Smooth muscle cell (in vitro differentiated cells): ENCODE measurements around the gene PNO1. TPM values are rescaled to one million over a fixed set of nuclear protein-coding genes. Genes with fewer than 3 reads are reported as not detected.

Experiments
- DNase-seq: peaks from one replicate; lab custom pipeline; 2025; ENCODE audit not compliant: unreplicated experiment; lab: John Stamatoyannopoulos, UW
- H2AFZ ChIP-seq: fragments of 200-600 bp; sonication (generic); 2 replicates; pipeline ENCODE4 v1.6.0; 2016; ENCODE audit warnings: antibody characterized with exemption, low read depth, mild to moderate bottlenecking
- H3F3A ChIP-seq: fragments of 200-600 bp; sonication (generic); 2 replicates; pipeline ENCODE4 v1.6.0; 2017; ENCODE audit warnings: antibody characterized with exemption, low read depth
- H3K27ac ChIP-seq: fragments of 200-600 bp; sonication (generic); 2 replicates; pipeline ENCODE4 v1.5.1; 2016; ENCODE audit warnings: low read depth, mild to moderate bottlenecking
- H3K27me3 ChIP-seq: fragments of 200-600 bp; sonication (generic); 2 replicates; pipeline ENCODE4 v1.6.1; 2016; ENCODE audit warnings: low read depth, mild to moderate bottlenecking
- H3K36me3 ChIP-seq: fragments of 200-600 bp; sonication (generic); 2 replicates; pipeline ENCODE4 v1.5.1; 2016; ENCODE audit warnings: low read depth
- H3K4me1 ChIP-seq: fragments of 200-600 bp; sonication (generic); 2 replicates; pipeline ENCODE4 v1.5.1; 2016; ENCODE audit warnings: low read depth
- H3K4me2 ChIP-seq: fragments of 200-600 bp; sonication (generic); 2 replicates; pipeline ENCODE4 v1.6.0; 2016; ENCODE audit warnings: mild to moderate bottlenecking
- H3K4me3 ChIP-seq: fragments of 200-600 bp; sonication (generic); 2 replicates; pipeline ENCODE4 v1.5.1; 2016; ENCODE audit warnings: mild to moderate bottlenecking
- H3K79me2 ChIP-seq: fragments of 200-600 bp; sonication (generic); 2 replicates; pipeline ENCODE4 v1.6.0; 2016; ENCODE audit warnings: low read depth, mild to moderate bottlenecking
- H3K9ac ChIP-seq: fragments of 200-600 bp; sonication (generic); 2 replicates; pipeline ENCODE4 v1.6.0; 2016; ENCODE audit warnings: low read depth
- H3K9me3 ChIP-seq: fragments of 200-600 bp; sonication (generic); replicated peaks from 2 replicates; pipeline ENCODE4 v1.5.1; 2016; ENCODE audit warnings: low read depth
- H4K20me1 ChIP-seq: fragments of 200-600 bp; sonication (generic); 2 replicates; pipeline ENCODE4 v1.6.0; 2016; ENCODE audit warnings: low read depth
- WGBS: methylation state at CpG from one replicate; pipeline ENCODE4 v1.1.7; 2016; ENCODE audit warnings: low lambda C conversion rate; 5-methylcytosine and 5-hydroxymethylcytosine counted together
- polyA plus RNA-seq: library from polyadenylated mRNA; unstranded; fragments of >200 nt; fragmentation: Nextera tagmentation; extraction: Ambion mirVana; gene quantifications from 2 replicates; pipeline ENCODE4 v1.2.1, GENCODE V29; 2016
- total RNA-seq: library from RNA; depleted of rRNA; stranded (reverse); fragments of >200 nt; gene quantifications from 2 replicates; pipeline ENCODE4 v1.2.3, GENCODE V29; 2014
- TF ChIP-seq, protein P1 (sequence below): fragments of 200-600 bp; sonication (generic); IDR thresholded peaks from 2 replicates; pipeline ENCODE4 v1.5.1; 2017; ENCODE audit warnings: borderline replicate concordance, mild to moderate bottlenecking, antibody characterized with exemption; ENCODE audit not compliant: insufficient read depth, poor library complexity, severe bottlenecking

Gene PNO1
- total and polyA plus RNA-seq, 2 experiments from 2014 or later = 12.9 to 19.2 TPM

DNA sequence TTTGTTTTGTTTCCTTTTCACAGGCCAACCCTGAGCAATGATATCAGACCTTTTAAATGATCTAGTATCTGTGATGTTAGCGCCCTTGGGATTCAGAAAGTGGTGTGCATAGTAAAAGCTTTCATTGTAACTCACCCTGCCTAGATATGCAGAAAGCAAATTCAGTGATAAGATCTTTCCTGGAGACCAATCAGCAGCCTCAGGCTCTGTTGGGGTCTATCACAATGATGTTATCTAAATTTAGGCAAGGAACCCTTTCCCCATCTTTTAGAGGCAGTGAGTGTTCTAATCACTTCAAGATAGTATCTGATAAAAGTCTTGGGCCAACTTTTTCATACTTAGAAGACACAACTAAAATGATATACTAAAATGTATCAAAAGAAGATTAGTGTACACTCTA is 23.6 kb upstream of the PNO1 start:
- H3K4me1 ChIP-seq = no peaks in the 10 kb centered on the region
- 81% methylated on average over 1 of the region's 1 CpG for WGBS
- H2AFZ ChIP-seq = no peak overlapping the region
- TF ChIP-seq, protein P1, sequence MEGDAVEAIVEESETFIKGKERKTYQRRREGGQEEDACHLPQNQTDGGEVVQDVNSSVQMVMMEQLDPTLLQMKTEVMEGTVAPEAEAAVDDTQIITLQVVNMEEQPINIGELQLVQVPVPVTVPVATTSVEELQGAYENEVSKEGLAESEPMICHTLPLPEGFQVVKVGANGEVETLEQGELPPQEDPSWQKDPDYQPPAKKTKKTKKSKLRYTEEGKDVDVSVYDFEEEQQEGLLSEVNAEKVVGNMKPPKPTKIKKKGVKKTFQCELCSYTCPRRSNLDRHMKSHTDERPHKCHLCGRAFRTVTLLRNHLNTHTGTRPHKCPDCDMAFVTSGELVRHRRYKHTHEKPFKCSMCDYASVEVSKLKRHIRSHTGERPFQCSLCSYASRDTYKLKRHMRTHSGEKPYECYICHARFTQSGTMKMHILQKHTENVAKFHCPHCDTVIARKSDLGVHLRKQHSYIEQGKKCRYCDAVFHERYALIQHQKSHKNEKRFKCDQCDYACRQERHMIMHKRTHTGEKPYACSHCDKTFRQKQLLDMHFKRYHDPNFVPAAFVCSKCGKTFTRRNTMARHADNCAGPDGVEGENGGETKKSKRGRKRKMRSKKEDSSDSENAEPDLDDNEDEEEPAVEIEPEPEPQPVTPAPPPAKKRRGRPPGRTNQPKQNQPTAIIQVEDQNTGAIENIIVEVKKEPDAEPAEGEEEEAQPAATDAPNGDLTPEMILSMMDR = no peak
- H4K20me1 ChIP-seq = no peaks in the 10 kb centered on the region
- H3K9ac ChIP-seq = no peak overlapping the region
- H3F3A ChIP-seq = no peaks in the 10 kb centered on the region
- H3K4me2 ChIP-seq = no peak overlapping the region
- H3K4me3 ChIP-seq = no peak overlapping the region
- no peaks in the 10 kb centered on the region for H3K79me2 ChIP-seq
- H3K36me3 ChIP-seq = no peaks in the 10 kb centered on the region
- H3K9me3 ChIP-seq = no peaks in the 10 kb centered on the region
- no peaks in the 10 kb centered on the region for H3K27me3 ChIP-seq
- no peak overlapping the region for H3K27ac ChIP-seq
- DNase-seq = no peak

DNA sequence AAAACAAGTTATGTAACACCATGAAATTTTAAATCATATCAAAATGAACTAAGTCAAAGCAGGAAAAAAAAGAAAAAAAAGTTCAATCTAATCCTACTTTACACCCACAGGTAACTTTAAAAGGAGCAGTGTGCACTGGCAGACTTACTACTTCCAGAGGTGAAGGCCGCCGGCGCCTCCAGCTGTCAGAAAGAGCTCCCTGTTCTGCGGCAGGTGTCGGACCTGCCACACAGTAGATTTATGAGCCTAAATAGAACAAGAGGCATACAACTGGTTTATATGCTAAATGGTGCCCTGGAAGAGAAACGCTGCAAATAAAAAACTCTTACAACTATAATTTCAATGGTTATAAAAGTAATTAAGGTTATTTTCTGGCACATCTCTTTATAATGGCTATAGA is 23.1 kb upstream of the PNO1 start:
- Histone ChIP-seq H3K27me3 (no peaks in the 10 kb centered on the region), H3K4me3 (no peak overlapping the region), H4K20me1 (no peaks in the 10 kb centered on the region), H3K9me3 (no peaks in the 10 kb centered on the region), H3K4me1 (no peaks in the 10 kb centered on the region), H2AFZ (no peak overlapping the region), H3K9ac (no peak overlapping the region), H3K36me3 (no peaks in the 10 kb centered on the region), H3K27ac (no peak overlapping the region), H3F3A (no peaks in the 10 kb centered on the region), H3K4me2 (no peak overlapping the region), H3K79me2 (no peaks in the 10 kb centered on the region)
- WGBS = 93% methylated on average over 6 of the region's 6 CpGs
- DNase-seq = no peak
- TF ChIP-seq, protein P1 = no peak

DNA sequence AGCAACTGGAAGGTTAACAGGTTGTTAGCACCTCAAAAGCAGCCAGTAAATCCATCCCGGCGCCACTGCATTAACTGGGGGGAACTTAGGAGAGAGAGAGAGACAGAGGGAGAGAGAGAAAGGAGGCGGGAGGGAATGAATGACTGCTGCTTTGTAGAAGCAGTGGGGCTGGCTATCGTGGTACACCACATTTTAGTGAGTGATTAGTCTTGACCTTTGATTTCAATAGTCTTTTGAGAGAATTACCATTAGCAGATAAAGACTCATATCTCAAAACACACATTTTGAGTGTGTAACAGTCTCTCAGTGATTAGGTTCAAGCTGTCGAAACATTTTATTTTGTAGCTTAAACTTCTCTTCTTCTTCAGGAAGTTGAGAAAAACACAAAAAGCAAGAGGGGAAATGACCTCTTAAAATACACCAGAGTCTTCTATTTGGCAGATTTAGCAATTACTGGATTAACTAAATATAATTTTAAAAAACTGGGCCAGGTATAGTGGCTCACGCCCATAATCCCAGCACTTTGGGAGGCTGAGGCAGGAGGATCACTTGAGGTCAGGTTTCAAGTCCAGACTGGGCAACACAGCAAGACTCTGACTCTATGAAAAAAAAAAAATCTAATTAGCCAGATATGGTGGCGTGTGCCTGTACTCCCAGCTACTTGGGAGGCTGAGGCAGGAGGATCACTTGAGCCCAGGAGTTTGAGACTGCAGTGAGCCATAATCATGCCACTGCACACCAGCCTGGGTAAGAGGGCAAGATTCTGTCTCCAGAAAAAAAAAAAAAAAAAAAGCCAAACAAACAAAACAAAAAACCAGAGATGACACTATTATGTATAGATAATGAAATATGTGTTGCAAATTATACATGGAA is 22.0 kb upstream of the PNO1 start:
- Histone ChIP-seq H4K20me1 (no peaks in the 10 kb centered on the region), H3K36me3 (no peaks in the 10 kb centered on the region), H3K27me3 (no peaks in the 10 kb centered on the region), H3K4me3 (no peak overlapping the region), H3K4me2 (no peak overlapping the region), H3K79me2 (no peaks in the 10 kb centered on the region), H2AFZ (no peak overlapping the region), H3K9ac (no peak overlapping the region), H3K9me3 (no peaks in the 10 kb centered on the region), H3K27ac (no peak overlapping the region), H3K4me1 (no peaks in the 10 kb centered on the region), H3F3A (no peaks in the 10 kb centered on the region)
- TF ChIP-seq, protein P1 = no peak
- 71% methylated on average over 7 of the region's 7 CpGs for WGBS
- DNase-seq = no peak

DNA sequence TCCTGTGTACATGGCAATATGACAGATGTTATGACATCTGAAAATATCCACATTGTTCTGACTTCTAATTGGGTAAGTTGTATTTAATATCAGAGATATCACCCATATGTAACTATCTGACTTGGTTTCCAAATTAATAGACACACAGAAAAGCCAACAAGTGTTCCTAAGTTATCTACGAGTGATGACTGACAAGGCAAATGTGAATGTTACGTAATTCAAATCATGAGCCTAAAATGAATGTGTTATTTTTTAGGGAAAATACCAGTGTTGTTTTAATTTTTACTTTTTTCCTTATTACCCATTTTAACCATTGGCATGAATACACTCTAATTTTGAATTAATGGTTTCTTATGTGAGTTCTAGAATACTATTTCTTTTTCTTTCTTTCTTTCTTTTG is 15.8 kb upstream of the PNO1 start:
- Histone ChIP-seq H4K20me1 (no peaks in the 10 kb centered on the region), H3K27me3 (no peaks in the 10 kb centered on the region), H3F3A (no peaks in the 10 kb centered on the region), H3K36me3 (no peaks in the 10 kb centered on the region), H3K4me1 (no peaks in the 10 kb centered on the region), H3K9me3 (no peaks in the 10 kb centered on the region), H3K27ac (no peak overlapping the region), H3K4me3 (no peak overlapping the region), H3K9ac (no peak overlapping the region), H3K4me2 (no peak overlapping the region), H2AFZ (no peak overlapping the region), H3K79me2 (no peaks in the 10 kb centered on the region)
- WGBS = 97% methylated on average over 2 of the region's 2 CpGs
- TF ChIP-seq, protein P1 = no peak
- DNase-seq = no peak
